HepG2 (cell line): ENCODE measurements around the gene CARS2. TPM values are rescaled to one million over a fixed set of nuclear protein-coding genes. Genes with fewer than 3 reads are reported as not detected.

Experiments
- ATAC-seq: fragments of 200-7000 bp; cut with Tn5 transposase; 3 replicates; pipeline ENCODE4 v1.9.1; 2020; ENCODE audit warnings: mild to moderate bottlenecking, moderate library complexity
- BruUV-seq: library from RNA; stranded (reverse); fragments of 400-500 nt; replicated peaks from 2 replicates; lab custom pipeline; 2021; lab: Mats Ljungman, UMichigan
- CTCF ChIA-PET: fragments of 300-600 bp; formaldehyde crosslinking; extraction: SDS; loops from one replicate; lab custom pipeline; 2021; ENCODE audit warnings: low total read pairs, inconsistent platforms, low intra/inter-chr PET ratio; lab: Yijun Ruan, JAX
- POLR2A ChIA-PET: fragments of 350-600 bp; sonication (Branson Sonifier 250); formaldehyde crosslinking; loops from one replicate; lab custom pipeline; 2020; ENCODE audit warnings: antibody characterized with exemption, inconsistent platforms; lab: Yijun Ruan, JAX
- DNase-seq: peaks from one replicate; pipeline ENCODE4 v3.0.0-alpha.2; 2015; ENCODE audit warnings: low spot score
- FAIRE-seq: peaks from 3 replicates; lab custom pipeline; 2011; peaks lifted over from hg19 to GRCh38; lab: Jason Lieb, UNC
- H2AFZ ChIP-seq: one replicate; pipeline ENCODE4 v1.6.1; 2011; ENCODE audit warnings: low read length, inconsistent platforms
- H3K27ac ChIP-seq: fragments of 300-600 bp; 3 replicates; pipeline ENCODE4 v1.8.0; 2011; ENCODE audit warnings: mixed run types, mild to moderate bottlenecking, mixed read lengths, low read length, inconsistent platforms; ENCODE audit not compliant: insufficient read depth; ENCODE audit errors: extremely low read length
- H3K27me3 ChIP-seq, 2 experiments: fragments of 200-600 bp in 1 of 2; 2 replicates in 1 of 2; 3 replicates in 1 of 2; pipeline versions ENCODE4 v1.6.0 to v1.8.0; 2011; ENCODE audit warnings: low read length in 2 of 2, mild to moderate bottlenecking in 2 of 2, moderate library complexity in 2 of 2, inconsistent platforms in 1 of 2; ENCODE audit not compliant: insufficient read depth in 2 of 2, control insufficient read depth in 1 of 2
- H3K36me3 ChIP-seq, 2 experiments: fragments of 200-600 bp in 1 of 2; replicated peaks in 1 of 2; 2 replicates in 1 of 2; 3 replicates in 1 of 2; pipeline versions ENCODE4 v1.5.1 to v1.8.0; 2011; ENCODE audit warnings: low read length in 2 of 2, inconsistent platforms in 1 of 2; ENCODE audit not compliant: insufficient read depth in 2 of 2, control insufficient read depth in 1 of 2
- H3K4me1 ChIP-seq: 2 replicates; pipeline ENCODE4 v1.5.1; 2012; ENCODE audit warnings: low read length, inconsistent platforms; ENCODE audit not compliant: insufficient read depth
- H3K4me2 ChIP-seq: 2 replicates; pipeline ENCODE4 v1.6.0; 2011; ENCODE audit warnings: low read depth, low read length, inconsistent platforms
- H3K4me3 ChIP-seq, 3 experiments: fragments of 200-600 bp in 1 of 3; sonication (generic), shearing (Covaris generic) in 1 of 3; replicated peaks in 1 of 3; 2 replicates each; pipeline ENCODE4 v1.5.1; 2011 to 2016; ENCODE audit warnings: low read length in 3 of 3, inconsistent platforms in 2 of 3, low read depth in 2 of 3, mild to moderate bottlenecking in 2 of 3, control low read depth in 1 of 3, mixed read lengths in 1 of 3; ENCODE audit not compliant: insufficient read depth in 1 of 3
- H3K79me2 ChIP-seq: one replicate; pipeline ENCODE4 v1.6.1; 2011; ENCODE audit warnings: low read length, inconsistent platforms; ENCODE audit not compliant: insufficient read depth
- H3K9ac ChIP-seq: 2 replicates; pipeline ENCODE4 v1.6.0; 2011; ENCODE audit warnings: mild to moderate bottlenecking, low read depth, low read length, inconsistent platforms; ENCODE audit not compliant: insufficient read depth
- H3K9me3 ChIP-seq: 2 replicates; pipeline ENCODE4 v1.5.1; 2012; ENCODE audit warnings: mild to moderate bottlenecking, low read length
- H4K20me1 ChIP-seq: 2 replicates; pipeline ENCODE4 v1.6.0; 2011; ENCODE audit warnings: inconsistent platforms, mild to moderate bottlenecking, low read length, moderate library complexity; ENCODE audit not compliant: insufficient read depth
- AGO1 ChIP-seq: fragments of 200-400 bp; formaldehyde crosslinking; IDR thresholded peaks from 2 replicates; pipeline ENCODE4 v1.6.1; 2017; ENCODE audit warnings: mild to moderate bottlenecking, low read depth, low read length, moderate library complexity; ENCODE audit not compliant: poor library complexity, severe bottlenecking
- FOXA1 ChIP-seq, 2 experiments: fragments of 450-650 bp in 1 of 2; sonication (generic) in 1 of 2; formaldehyde crosslinking in 1 of 2; IDR thresholded peaks; 2 replicates each; pipeline versions ENCODE4 v1.4.0 to v1.6.1; 2016 to 2020; ENCODE audit warnings: missing genetic modification reagents in 1 of 2
- FOXM1 ChIP-seq: sonication (generic); formaldehyde crosslinking; IDR thresholded peaks from 2 replicates; pipeline ENCODE4 v1.5.0; 2020; ENCODE audit warnings: missing genetic modification reagents
- GTF2F1 ChIP-seq: fragments of 150-350 bp; IDR thresholded peaks from 2 replicates; pipeline ENCODE4 v1.6.1; 2014; ENCODE audit warnings: low read length
- NFE2 ChIP-seq: sonication (generic); formaldehyde crosslinking; IDR thresholded peaks from 2 replicates; pipeline ENCODE4 v1.4.0; 2020; ENCODE audit warnings: missing genetic modification reagents
- PRMT3 ChIP-seq: sonication (generic); formaldehyde crosslinking; IDR thresholded peaks from 2 replicates; pipeline ENCODE4 v1.8.1; 2022; ENCODE audit warnings: low read depth, mild to moderate bottlenecking, moderate library complexity, missing genetic modification reagents, borderline replicate concordance
- RARG ChIP-seq: sonication (generic); formaldehyde crosslinking; IDR thresholded peaks from 2 replicates; pipeline ENCODE4 v1.4.0; 2020; ENCODE audit warnings: low read depth, mild to moderate bottlenecking, missing genetic modification reagents
- REPIN1 ChIP-seq: sonication (generic); formaldehyde crosslinking; IDR thresholded peaks from 2 replicates; pipeline ENCODE4 v1.8.0; 2022; ENCODE audit warnings: missing genetic modification reagents, low read depth, mild to moderate bottlenecking, borderline replicate concordance
- XRCC5 ChIP-seq: fragments of 200-400 bp; formaldehyde crosslinking; optimal IDR thresholded peaks from 2 replicates; pipeline ENCODE3; 2017; ENCODE audit warnings: mild to moderate bottlenecking, low read length
- ZBTB3 ChIP-seq: sonication (generic); formaldehyde crosslinking; IDR thresholded peaks from 2 replicates; pipeline ENCODE4 v1.4.0; 2020; ENCODE audit warnings: low read depth, mild to moderate bottlenecking, moderate library complexity, missing genetic modification reagents, borderline replicate concordance
- ZNF225 ChIP-seq: sonication (generic); formaldehyde crosslinking; IDR thresholded peaks from 2 replicates; pipeline ENCODE4 v1.4.0; 2020; ENCODE audit warnings: mild to moderate bottlenecking, missing genetic modification reagents
- ZNF3 ChIP-seq: IDR thresholded peaks from 2 replicates; pipeline ENCODE4 v1.7.0; 2017; ENCODE audit warnings: inconsistent platforms
- ZNF335 ChIP-seq: sonication (generic); formaldehyde crosslinking; IDR thresholded peaks from 2 replicates; pipeline ENCODE4 v1.4.0; 2020; ENCODE audit warnings: missing genetic modification reagents
- ZNF598 ChIP-seq: sonication (generic); formaldehyde crosslinking; IDR thresholded peaks from 2 replicates; pipeline ENCODE4 v1.5.1; 2020; ENCODE audit warnings: mild to moderate bottlenecking, missing genetic modification reagents, borderline replicate concordance
- ZNF678 ChIP-seq: sonication (generic); formaldehyde crosslinking; IDR thresholded peaks from 2 replicates; pipeline ENCODE4 v1.4.0; 2020; ENCODE audit warnings: mild to moderate bottlenecking, missing genetic modification reagents
- ZNF766 ChIP-seq: sonication (generic); formaldehyde crosslinking; IDR thresholded peaks from 2 replicates; pipeline ENCODE4 v1.5.0; 2020; ENCODE audit warnings: missing genetic modification reagents, borderline replicate concordance
- WGBS: methylation state at CpG from one replicate; pipeline ENCODE4 v1.1.6; 2017; ENCODE audit warnings: low lambda C conversion rate; 5-methylcytosine and 5-hydroxymethylcytosine counted together
- in situ Hi-C: cut with HindIII; loops from 2 replicates; pipeline ENCODE4 v1.10.0; 2017; ENCODE audit warnings: low pct_unique_long_range_greater_than_20kb; ENCODE audit not compliant: extremely low pct_ligation_motif_present
- intact Hi-C: fragments of 100-400 bp; cut with micrococcal nuclease; formaldehyde crosslinking; loops from one replicate; pipeline ENCODE4 v1.10.0; 2022; ENCODE audit not compliant: unreplicated experiment
- polyA plus RNA-seq, 8 experiments: library from polyadenylated mRNA; depleted of rRNA in 3 of 8; stranded (reverse) in 7 of 8; unstranded in 1 of 8; fragments of >200 nt; fragmentation: Illumina TruSeq in 4 of 8; extraction: Trizol in 4 of 8; gene quantifications; 2 replicates each; pipeline versions ENCODE4 v1.2.1 to v1.2.3, GENCODE V29; 2011 to 2016; ENCODE audit warnings: low read depth in 4 of 8, missing spikeins in 1 of 8, mixed read lengths in 1 of 8; ENCODE audit not compliant: insufficient read depth in 1 of 8
- total RNA-seq, 5 experiments: library from RNA; depleted of rRNA; stranded (reverse); fragments of >200 nt; fragmentation: Illumina TruSeq; extraction: Trizol; gene quantifications; 2 replicates each; pipeline ENCODE4 v1.2.3, GENCODE V29; 2016; ENCODE audit warnings: low read depth in 1 of 5
- TF ChIP-seq, protein P1 (sequence below): sonication (generic); formaldehyde crosslinking; IDR thresholded peaks from 2 replicates; pipeline ENCODE4 v1.5.0; 2020; ENCODE audit warnings: mild to moderate bottlenecking, missing genetic modification reagents, moderate library complexity
- TF ChIP-seq, protein P2 (sequence below): sonication (generic); formaldehyde crosslinking; IDR thresholded peaks from 2 replicates; pipeline ENCODE4 v1.4.0; 2020; ENCODE audit warnings: missing genetic modification reagents, borderline replicate concordance

Gene CARS2
- total and polyA plus RNA-seq, 2 of the 13 experiments (the other 11 are each of a cell fraction or from before 2014, with no cell fraction given) = 41.1 to 59.3 TPM

DNA sequence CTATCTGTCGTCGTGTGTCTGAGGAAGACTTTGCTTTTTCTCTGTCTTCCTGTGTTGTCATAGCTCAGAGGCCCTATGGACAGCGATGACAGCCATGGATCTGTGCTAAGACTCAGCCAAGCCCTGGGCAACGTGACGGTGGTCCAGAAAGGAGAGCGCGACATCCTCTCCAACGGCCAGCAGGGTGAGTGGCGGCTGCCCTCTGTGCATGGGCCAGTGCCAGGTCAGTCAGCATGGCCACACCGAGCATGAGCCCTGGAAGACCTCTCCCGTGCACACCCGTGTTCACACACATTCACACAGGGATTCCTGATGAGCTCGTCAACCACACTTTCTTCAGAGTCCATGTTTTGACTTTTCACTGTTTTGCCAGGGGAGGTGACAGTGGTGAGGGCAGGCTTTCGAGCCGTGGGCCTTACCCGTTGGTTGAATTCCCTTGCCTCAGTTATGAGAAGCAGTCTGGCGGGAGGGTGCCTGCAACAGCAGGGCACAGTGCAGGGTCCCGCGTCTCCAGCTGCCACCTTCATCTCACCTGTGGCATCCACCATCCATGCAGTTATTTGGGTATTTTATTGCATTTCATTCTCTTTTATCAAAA is 70.4 kb downstream of the CARS2 start (continued):
- TF ChIP-seq, protein P1, sequence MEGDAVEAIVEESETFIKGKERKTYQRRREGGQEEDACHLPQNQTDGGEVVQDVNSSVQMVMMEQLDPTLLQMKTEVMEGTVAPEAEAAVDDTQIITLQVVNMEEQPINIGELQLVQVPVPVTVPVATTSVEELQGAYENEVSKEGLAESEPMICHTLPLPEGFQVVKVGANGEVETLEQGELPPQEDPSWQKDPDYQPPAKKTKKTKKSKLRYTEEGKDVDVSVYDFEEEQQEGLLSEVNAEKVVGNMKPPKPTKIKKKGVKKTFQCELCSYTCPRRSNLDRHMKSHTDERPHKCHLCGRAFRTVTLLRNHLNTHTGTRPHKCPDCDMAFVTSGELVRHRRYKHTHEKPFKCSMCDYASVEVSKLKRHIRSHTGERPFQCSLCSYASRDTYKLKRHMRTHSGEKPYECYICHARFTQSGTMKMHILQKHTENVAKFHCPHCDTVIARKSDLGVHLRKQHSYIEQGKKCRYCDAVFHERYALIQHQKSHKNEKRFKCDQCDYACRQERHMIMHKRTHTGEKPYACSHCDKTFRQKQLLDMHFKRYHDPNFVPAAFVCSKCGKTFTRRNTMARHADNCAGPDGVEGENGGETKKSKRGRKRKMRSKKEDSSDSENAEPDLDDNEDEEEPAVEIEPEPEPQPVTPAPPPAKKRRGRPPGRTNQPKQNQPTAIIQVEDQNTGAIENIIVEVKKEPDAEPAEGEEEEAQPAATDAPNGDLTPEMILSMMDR (CRISPR knock-in tag) = no peak
- TF ChIP-seq ZNF678 (CRISPR knock-in tag) = no peak
- no peak for TF ChIP-seq REPIN1 (CRISPR knock-in tag)

DNA sequence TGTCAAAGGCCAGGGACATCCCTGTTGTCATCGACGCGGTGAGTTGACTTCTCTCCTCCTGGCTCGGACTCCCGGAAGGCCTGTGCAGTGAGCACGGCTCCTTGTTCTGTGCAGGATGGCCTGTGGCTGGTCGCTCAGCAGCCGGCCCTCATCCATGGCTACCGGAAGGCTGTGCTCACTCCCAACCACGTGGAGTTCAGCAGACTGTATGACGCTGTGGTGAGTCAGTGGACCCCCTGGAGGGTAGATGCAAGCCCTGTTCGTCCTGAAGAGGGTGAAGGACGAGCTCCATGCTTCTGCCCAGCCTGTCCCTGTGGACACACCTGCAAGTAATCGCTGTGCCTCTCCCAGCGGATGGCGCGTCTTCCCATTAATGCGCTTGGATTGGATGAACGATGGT is 71.4 kb downstream of the CARS2 start:
- FAIRE-seq (no peak), DNase-seq (no peak), ATAC-seq (no peak)
- in situ Hi-C loops (no loop called here), intact Hi-C loops (no loop called here)
- TF ChIP-seq ZBTB3 (CRISPR knock-in tag) (no peak), FOXM1 (CRISPR knock-in tag) (no peak), RARG (no peak), FOXA1 (IDR thresholded peaks at IDR 0.05) (no peak), FOXA1 (CRISPR knock-in tag; IDR thresholded peaks at IDR 0.05) (no peak), ZNF335 (no peak), ZNF225 (CRISPR knock-in tag) (no peak), ZNF3 (no peak), GTF2F1 (no peak), AGO1 (no peak), PRMT3 (CRISPR knock-in tag) (no peak), ZNF598 (CRISPR knock-in tag) (no peak), ZNF766 (CRISPR knock-in tag) (no peak), NFE2 (CRISPR knock-in tag) (no peak), XRCC5 (no peak)
- TF ChIP-seq, protein P2, sequence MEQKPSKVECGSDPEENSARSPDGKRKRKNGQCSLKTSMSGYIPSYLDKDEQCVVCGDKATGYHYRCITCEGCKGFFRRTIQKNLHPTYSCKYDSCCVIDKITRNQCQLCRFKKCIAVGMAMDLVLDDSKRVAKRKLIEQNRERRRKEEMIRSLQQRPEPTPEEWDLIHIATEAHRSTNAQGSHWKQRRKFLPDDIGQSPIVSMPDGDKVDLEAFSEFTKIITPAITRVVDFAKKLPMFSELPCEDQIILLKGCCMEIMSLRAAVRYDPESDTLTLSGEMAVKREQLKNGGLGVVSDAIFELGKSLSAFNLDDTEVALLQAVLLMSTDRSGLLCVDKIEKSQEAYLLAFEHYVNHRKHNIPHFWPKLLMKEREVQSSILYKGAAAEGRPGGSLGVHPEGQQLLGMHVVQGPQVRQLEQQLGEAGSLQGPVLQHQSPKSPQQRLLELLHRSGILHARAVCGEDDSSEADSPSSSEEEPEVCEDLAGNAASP (CRISPR knock-in tag) = no peak
- POLR2A ChIA-PET = no interaction called here
- Histone ChIP-seq H3K9ac (no peak overlapping the region), H3K27me3 (no peaks in the 10 kb centered on the region; a peak in 1 of 5 replicates), H3K27ac (no peak overlapping the region), H4K20me1 (no peaks in the 10 kb centered on the region; the same call in 1 of the 2 replicates), H3K4me3 (no peak overlapping the region), H3K4me2 (no peak overlapping the region), H3K4me1 (no peaks in the 10 kb centered on the region), H3K79me2 (peaks cover 28% of the 10 kb centered on the region), H3K36me3 (peaks cover 25 to 68% of the 10 kb centered on the region in 2 experiments), H3K9me3 (no peaks in the 10 kb centered on the region), H2AFZ (no peak overlapping the region)
- WGBS = 100% methylated on average over 12 of the region's 19 CpGs
- CTCF ChIA-PET = no interaction called here
- no TSS peak for BruUV-seq
